ENCODE results near the gene OSTM1.
A peak's percentile ranks its signal among the peaks of the same experiment; 100 is the strongest.

Gene OSTM1

DNA sequence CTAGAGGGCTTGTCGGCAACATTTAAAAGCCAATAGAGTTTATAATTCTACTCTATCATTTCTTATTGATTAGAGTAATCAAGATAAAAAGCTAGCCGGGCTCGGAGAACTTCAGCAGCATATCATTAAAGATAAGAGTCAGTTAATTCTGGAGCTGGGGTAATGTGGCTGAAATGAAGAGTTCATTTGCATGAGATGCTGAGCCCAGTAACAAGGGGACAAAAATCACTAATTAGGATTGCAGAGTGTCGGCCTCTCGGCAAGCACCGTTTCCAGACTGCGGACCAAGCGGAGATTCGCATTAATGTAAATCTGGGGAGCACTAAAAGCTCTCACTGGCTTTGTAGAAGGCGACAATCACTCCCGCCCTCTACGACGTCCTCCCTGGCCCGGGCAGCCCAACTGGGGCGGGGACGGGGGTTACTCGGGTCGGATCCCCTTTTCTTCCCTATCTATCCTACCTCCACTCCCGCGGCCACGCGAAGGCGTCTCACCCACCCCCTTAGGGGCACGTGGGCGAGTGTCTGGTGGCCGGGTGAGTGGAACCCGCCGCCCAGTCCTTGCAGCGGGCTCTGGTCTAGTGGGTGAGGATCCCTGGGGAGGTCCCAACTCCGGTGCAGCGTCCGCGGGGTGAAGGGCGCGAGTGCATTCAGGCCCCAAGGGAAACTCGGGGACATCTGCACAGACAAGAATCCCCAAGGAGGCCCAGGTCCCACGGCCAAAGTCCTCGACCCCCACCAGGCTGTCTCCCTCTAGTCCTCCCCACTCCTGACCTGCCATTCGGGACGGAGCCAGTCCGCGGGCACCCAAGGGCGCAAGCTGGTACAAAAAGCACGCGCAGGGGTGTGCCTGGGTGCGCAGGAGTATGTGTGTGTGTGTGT lies 42.2 kb upstream of the OSTM1 start:
- Histone ChIP-seq H3K4me3 (ENCODE audit: low read length) (no peak overlapping the region), H3K4me1 (ENCODE audit: control insufficient read depth, insufficient read depth, low read length) (peaks cover 16% of the 10 kb centered on the region), H3K9me3 (ENCODE audit: control insufficient read depth, insufficient read depth, low read length) (no peaks in the 10 kb centered on the region), H3K36me3 (ENCODE audit: control insufficient read depth, insufficient read depth, low read length) (no peaks in the 10 kb centered on the region), H3K27ac (ENCODE audit: low read length) (no peak overlapping the region), H3K27me3 (ENCODE audit: control insufficient read depth, insufficient read depth, low read length) (peaks cover 87% of the 10 kb centered on the region)
- WGBS (ENCODE audit: insufficient coverage, insufficient read length): no CpG with 5 or more reads among the region's 46 CpGs
- DNase-seq (ENCODE audit: low read depth, low spot score): no peak

GRCh38 chr6:108115598-108116058 lies 41.1 kb upstream of the OSTM1 start:
- WGBS (ENCODE audit: insufficient coverage, insufficient read length): no CpG with 5 or more reads among the region's 20 CpGs
- H3K27ac ChIP-seq (ENCODE audit: low read length): no peak overlapping the region
- H3K4me1 ChIP-seq (ENCODE audit: control insufficient read depth, insufficient read depth, low read length): peaks cover 16% of the 10 kb centered on the region
- no peak overlapping the region for H3K4me3 ChIP-seq (ENCODE audit: low read length)
- DNase-seq (ENCODE audit: low read depth, low spot score): no peak
- H3K9me3 ChIP-seq (ENCODE audit: control insufficient read depth, insufficient read depth, low read length): no peaks in the 10 kb centered on the region
- peaks cover 75% of the 10 kb centered on the region for H3K27me3 ChIP-seq (ENCODE audit: control insufficient read depth, insufficient read depth, low read length)
- no peaks in the 10 kb centered on the region for H3K36me3 ChIP-seq (ENCODE audit: control insufficient read depth, insufficient read depth, low read length)

DNA sequence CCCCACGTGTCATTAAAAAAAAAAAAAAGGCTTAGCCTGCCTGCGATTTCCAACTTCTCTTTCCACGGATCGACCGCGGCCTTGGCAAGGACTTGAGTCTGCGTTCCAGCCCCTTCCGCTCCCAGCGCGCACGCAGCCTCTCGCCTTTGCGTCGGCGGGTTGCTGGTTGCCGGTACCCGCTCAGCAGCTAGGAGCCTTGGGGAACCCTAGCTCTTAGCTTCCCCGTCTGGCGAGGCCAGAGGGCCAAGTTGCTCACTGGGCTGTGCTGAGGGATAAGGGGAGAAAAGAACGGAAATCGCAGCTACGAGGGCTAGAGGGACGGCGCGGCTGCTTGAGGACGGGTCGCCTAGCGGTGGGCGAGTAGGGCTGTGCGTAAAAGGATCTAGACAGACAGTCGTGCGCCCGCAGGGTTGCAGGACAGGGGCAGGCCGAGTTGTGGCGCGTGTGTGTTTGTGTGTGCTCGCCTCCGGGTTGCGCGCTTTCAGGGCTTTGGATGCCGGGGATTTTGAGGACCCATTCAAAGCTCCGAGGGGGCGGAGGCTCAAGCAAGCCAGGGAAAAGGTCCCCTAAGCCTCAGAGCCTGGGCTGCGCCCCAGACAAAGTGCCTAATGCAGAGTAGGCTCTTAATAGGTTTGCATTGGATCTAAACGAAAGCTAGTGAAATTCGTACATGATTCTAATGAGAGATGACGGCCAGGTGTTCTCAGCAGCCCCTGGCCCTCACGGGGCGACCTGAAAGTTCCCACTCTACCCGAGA lies 40.5 kb upstream of the OSTM1 start:
- H3K4me3 ChIP-seq (ENCODE audit: low read length): no peak overlapping the region; the same call in 1 of the 2 replicates

DNA sequence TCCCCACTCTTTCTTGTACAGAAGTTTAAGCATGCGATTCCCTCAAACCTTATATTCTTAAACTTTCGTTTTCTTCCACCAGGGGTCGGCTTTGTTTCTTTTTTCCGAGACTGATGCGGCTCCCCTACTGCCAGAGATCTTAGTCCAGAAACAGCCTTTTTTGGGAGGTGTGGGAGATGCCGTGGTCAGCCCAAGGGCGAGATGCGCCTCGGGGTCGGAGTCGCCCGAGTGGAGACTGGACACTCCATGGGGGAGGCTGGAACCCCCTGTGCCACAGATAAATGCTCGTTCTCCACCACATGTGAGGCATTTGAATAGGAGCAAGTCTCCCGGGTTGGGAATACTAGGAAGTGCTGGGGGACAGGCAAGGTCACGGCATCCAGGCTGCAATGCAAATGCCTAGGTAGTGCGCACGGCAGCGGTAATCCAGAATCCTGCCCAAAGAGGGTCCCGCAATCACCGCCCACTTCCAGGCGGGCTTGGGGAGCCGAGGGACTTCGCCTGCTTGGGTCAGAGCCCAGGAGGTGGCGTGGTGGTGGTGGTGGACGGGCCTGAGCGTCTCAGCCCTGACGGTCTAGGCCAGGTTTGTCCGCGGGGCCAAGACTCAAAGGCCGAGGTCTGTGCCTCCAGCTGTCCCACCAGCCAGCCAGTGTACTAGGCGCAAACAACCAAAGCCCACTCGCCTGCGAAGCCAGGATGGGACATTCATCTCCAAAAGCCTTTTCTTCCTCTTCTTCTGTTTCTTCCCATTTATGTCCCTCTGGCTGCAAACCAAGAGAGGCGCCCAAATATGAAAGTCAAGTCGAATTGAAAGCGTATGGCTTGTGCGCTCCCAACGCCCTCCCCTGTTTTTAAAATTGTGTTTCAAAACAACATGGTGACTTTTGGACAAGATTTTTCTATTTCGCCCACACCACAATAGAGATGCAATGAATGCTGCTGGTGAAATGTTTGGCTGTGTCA lies 39.3 kb upstream of the OSTM1 start:
- Histone ChIP-seq H3K27me3 (ENCODE audit: control insufficient read depth, insufficient read depth, low read length) (peaks cover 57% of the 10 kb centered on the region), H3K4me1 (ENCODE audit: control insufficient read depth, insufficient read depth, low read length) (peaks cover 11% of the 10 kb centered on the region), H3K9me3 (ENCODE audit: control insufficient read depth, insufficient read depth, low read length) (no peaks in the 10 kb centered on the region), H3K36me3 (ENCODE audit: control insufficient read depth, insufficient read depth, low read length) (no peaks in the 10 kb centered on the region), H3K27ac (ENCODE audit: low read length) (no peak overlapping the region), H3K4me3 (ENCODE audit: low read length) (peak overlapping the region; percentile 36; the same call in 1 of the 2 replicates)
- 100% methylated on average over 1 of the region's 39 CpGs for WGBS (ENCODE audit: insufficient coverage, insufficient read length)
- no peak for DNase-seq (ENCODE audit: low read depth, low spot score)

More for the DNA sequence above, 40.5 kb upstream of the OSTM1 start:
- Histone ChIP-seq H3K27ac (ENCODE audit: low read length) (no peak overlapping the region), H3K27me3 (ENCODE audit: control insufficient read depth, insufficient read depth, low read length) (peaks cover 69% of the 10 kb centered on the region), H3K4me1 (ENCODE audit: control insufficient read depth, insufficient read depth, low read length) (peaks cover 16% of the 10 kb centered on the region), H3K36me3 (ENCODE audit: control insufficient read depth, insufficient read depth, low read length) (no peaks in the 10 kb centered on the region), H3K9me3 (ENCODE audit: control insufficient read depth, insufficient read depth, low read length) (no peaks in the 10 kb centered on the region)
- no CpG with 5 or more reads among the region's 50 CpGs for WGBS (ENCODE audit: insufficient coverage, insufficient read length)
- DNase-seq (ENCODE audit: low read depth, low spot score): no peak

DNA sequence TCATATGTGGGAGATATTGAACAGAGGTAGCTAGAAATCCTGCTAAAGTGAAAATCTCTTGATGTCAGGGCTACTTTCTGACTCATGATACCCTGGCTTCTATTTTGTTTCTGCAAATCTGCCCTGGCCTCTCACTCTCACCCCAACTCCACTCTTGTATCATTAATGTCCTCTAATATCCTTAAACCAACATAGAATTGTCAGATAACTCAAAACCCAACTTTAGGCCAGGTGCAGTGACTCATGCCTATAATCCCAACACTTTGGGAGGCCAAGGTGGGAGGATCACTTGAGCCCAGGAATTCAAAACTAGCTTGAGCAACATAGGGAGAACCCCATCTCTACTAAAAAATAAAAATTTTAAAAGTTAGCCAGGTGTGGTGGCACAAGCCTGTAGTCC lies 33.8 kb upstream of the OSTM1 start:
- Histone ChIP-seq H3K36me3 (ENCODE audit: control insufficient read depth, insufficient read depth, low read length) (no peaks in the 10 kb centered on the region), H3K9me3 (ENCODE audit: control insufficient read depth, insufficient read depth, low read length) (no peaks in the 10 kb centered on the region), H3K4me3 (ENCODE audit: low read length) (no peak overlapping the region), H3K27me3 (ENCODE audit: control insufficient read depth, insufficient read depth, low read length) (peaks cover 7% of the 10 kb centered on the region; the same call in 1 of the 2 replicates), H3K27ac (ENCODE audit: low read length) (no peak overlapping the region), H3K4me1 (ENCODE audit: control insufficient read depth, insufficient read depth, low read length) (peaks cover 2% of the 10 kb centered on the region; the same call in 1 of the 2 replicates)
- no peak for DNase-seq (ENCODE audit: low read depth, low spot score)

- no peak overlapping the region for H3K4me3 ChIP-seq (ENCODE audit: low read length)
- WGBS (ENCODE audit: insufficient coverage, insufficient read length): no CpG with 5 or more reads among the region's 1 CpG
- DNase-seq (ENCODE audit: low read depth, low spot score): no peak
- H3K27me3 ChIP-seq (ENCODE audit: control insufficient read depth, insufficient read depth, low read length): no peaks in the 10 kb centered on the region; the same call in 1 of the 2 replicates
- H3K36me3 ChIP-seq (ENCODE audit: control insufficient read depth, insufficient read depth, low read length): no peaks in the 10 kb centered on the region
- H3K27ac ChIP-seq (ENCODE audit: low read length): no peak overlapping the region
- no peaks in the 10 kb centered on the region for H3K9me3 ChIP-seq (ENCODE audit: control insufficient read depth, insufficient read depth, low read length)
- peaks cover 2% of the 10 kb centered on the region; the same call in 1 of the 2 replicates for H3K4me1 ChIP-seq (ENCODE audit: control insufficient read depth, insufficient read depth, low read length)
Measured at GRCh38 chr6:108107102-108107501, 32.6 kb upstream of the OSTM1 start.

DNA sequence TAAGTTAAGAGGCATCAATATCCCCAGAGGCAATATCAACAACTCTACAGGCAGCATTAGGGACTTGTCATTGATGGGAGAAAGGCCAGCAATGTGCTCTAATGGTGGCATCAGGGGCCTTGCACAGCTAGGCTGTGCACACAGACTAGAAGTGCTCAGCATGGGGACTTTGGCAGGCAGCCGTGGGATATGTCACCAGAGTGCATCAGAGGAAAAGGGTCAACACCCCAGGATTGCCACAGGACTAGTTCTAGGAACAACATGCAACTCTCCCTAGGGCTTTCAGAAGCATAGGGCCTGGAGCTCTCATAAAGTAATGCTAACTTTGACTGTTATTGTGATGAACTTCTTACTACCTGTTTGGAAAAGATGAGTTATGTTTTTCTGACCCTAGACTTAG lies 32.2 kb upstream of the OSTM1 start:
- Histone ChIP-seq H3K9me3 (ENCODE audit: control insufficient read depth, insufficient read depth, low read length) (no peaks in the 10 kb centered on the region), H3K27me3 (ENCODE audit: control insufficient read depth, insufficient read depth, low read length) (no peaks in the 10 kb centered on the region; the same call in 1 of the 2 replicates), H3K4me1 (ENCODE audit: control insufficient read depth, insufficient read depth, low read length) (peaks cover 2% of the 10 kb centered on the region; the same call in 1 of the 2 replicates), H3K4me3 (ENCODE audit: low read length) (no peak overlapping the region), H3K36me3 (ENCODE audit: control insufficient read depth, insufficient read depth, low read length) (no peaks in the 10 kb centered on the region), H3K27ac (ENCODE audit: low read length) (no peak overlapping the region)
- WGBS (ENCODE audit: insufficient coverage, insufficient read length): no CpG with 5 or more reads among the region's 1 CpG
- DNase-seq (ENCODE audit: low read depth, low spot score): no peak

DNA sequence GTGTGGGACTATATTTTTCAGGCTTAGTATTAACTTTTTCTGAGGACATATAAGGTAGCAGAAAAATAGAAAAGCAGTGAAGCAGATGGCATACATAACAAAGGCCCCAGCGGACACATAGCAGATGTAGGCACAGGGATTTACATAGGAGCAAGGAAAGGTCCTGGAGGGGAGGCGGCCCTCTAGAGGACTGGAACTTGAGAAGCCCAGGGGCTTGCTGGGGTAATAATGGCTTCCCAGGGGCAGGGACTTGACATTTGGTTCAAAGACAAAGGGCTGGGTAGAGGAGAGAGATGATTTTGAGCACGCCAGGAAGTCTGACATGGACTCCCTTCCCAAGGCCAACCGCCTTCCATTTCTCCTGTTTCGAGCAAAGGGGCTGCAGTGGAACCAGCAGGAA lies 31.7 kb upstream of the OSTM1 start:
- Histone ChIP-seq H3K9me3 (ENCODE audit: control insufficient read depth, insufficient read depth, low read length) (no peaks in the 10 kb centered on the region), H3K36me3 (ENCODE audit: control insufficient read depth, insufficient read depth, low read length) (no peaks in the 10 kb centered on the region), H3K27me3 (ENCODE audit: control insufficient read depth, insufficient read depth, low read length) (no peaks in the 10 kb centered on the region; the same call in 1 of the 2 replicates), H3K4me1 (ENCODE audit: control insufficient read depth, insufficient read depth, low read length) (peaks cover 2% of the 10 kb centered on the region; the same call in 1 of the 2 replicates), H3K27ac (ENCODE audit: low read length) (no peak overlapping the region), H3K4me3 (ENCODE audit: low read length) (no peak overlapping the region)
- no peak for DNase-seq (ENCODE audit: low read depth, low spot score)
- no CpG with 5 or more reads among the region's 5 CpGs for WGBS (ENCODE audit: insufficient coverage, insufficient read length)

DNA sequence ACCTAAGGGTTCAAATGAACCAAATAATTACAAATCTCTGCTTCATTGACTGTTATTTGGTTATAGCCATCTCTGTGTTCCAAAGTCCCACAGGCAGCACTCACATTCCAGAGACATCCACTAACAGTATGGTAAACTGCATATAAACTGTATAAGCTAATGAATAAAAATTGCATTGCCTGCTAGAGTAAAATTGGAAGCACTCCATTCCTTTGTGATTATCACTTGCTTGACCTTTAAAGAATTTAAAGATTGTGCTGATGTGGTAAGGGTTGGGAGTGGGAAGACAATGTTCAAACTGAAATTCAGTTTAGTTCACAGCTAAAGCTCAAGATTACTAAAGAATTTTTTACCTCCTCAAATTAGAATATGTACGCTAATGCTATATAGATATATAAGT lies 31.0 kb upstream of the OSTM1 start:
- DNase-seq (ENCODE audit: low read depth, low spot score): no peak
- no peaks in the 10 kb centered on the region for H3K27me3 ChIP-seq (ENCODE audit: control insufficient read depth, insufficient read depth, low read length)
- H3K4me1 ChIP-seq (ENCODE audit: control insufficient read depth, insufficient read depth, low read length): peaks cover 2% of the 10 kb centered on the region; the same call in 1 of the 2 replicates
- no peaks in the 10 kb centered on the region for H3K36me3 ChIP-seq (ENCODE audit: control insufficient read depth, insufficient read depth, low read length)
- no peaks in the 10 kb centered on the region for H3K9me3 ChIP-seq (ENCODE audit: control insufficient read depth, insufficient read depth, low read length)
- H3K4me3 ChIP-seq (ENCODE audit: low read length): no peak overlapping the region
- WGBS (ENCODE audit: insufficient coverage, insufficient read length): no CpG with 5 or more reads among the region's 1 CpG
- no peak overlapping the region for H3K27ac ChIP-seq (ENCODE audit: low read length)
